Endothelial cell of umbilical vein (primary cell): Measurements from ENCODE around the gene OOEP. TPM values are rescaled to one million over a fixed set of nuclear protein-coding genes. Genes with fewer than 3 reads are reported as not detected.

ENCODE experiments used
- BruUV-seq: library from RNA; stranded (reverse); fragments of 400-500 nt; replicated peaks from 2 replicates; lab custom pipeline; 2021; lab: Mats Ljungman, UMichigan
- CTCF ChIA-PET: fragments of 300-600, 350-600 bp; sonication (Branson Sonifier 250); formaldehyde crosslinking; loops from one replicate; lab custom pipeline; 2021; ENCODE audit warnings: antibody characterized with exemption, inconsistent platforms; lab: Charles Lee
- POLR2A ChIA-PET: fragments of 300-600, 350-600 bp; sonication (Branson Sonifier 250); formaldehyde crosslinking; loops from one replicate; lab custom pipeline; 2021; ENCODE audit warnings: antibody characterized with exemption, inconsistent platforms; lab: Charles Lee
- DNase-seq: peaks from one replicate; pipeline ENCODE4 v3.0.0-alpha.2; 2011; ENCODE audit warnings: low read depth, low spot score
- FAIRE-seq: peaks from 2 replicates; lab custom pipeline; 2011; peaks lifted over from hg19 to GRCh38; lab: Jason Lieb, UNC
- H2AFZ ChIP-seq: 2 replicates; pipeline ENCODE4 v1.6.0; 2012; ENCODE audit warnings: low read depth, low read length, control low read depth, inconsistent platforms
- H3K27ac ChIP-seq: 2 replicates; pipeline ENCODE4 v1.5.1; 2011; ENCODE audit warnings: low read depth, mild to moderate bottlenecking, control low read depth, low read length, moderate library complexity; ENCODE audit not compliant: insufficient read depth
- H3K27me3 ChIP-seq, 2 experiments: 2 replicates each; pipeline versions ENCODE4 v1.6.0 to v1.6.1; 2011; ENCODE audit warnings: low read length in 2 of 2, mixed read lengths in 1 of 2; ENCODE audit not compliant: control insufficient read depth in 2 of 2, insufficient read depth in 2 of 2
- H3K36me3 ChIP-seq, 2 experiments: 2 replicates in 1 of 2; 3 replicates in 1 of 2; pipeline ENCODE4 v1.5.1; 2011; ENCODE audit warnings: low read length in 2 of 2, mild to moderate bottlenecking in 1 of 2, moderate library complexity in 1 of 2; ENCODE audit not compliant: control insufficient read depth in 2 of 2, insufficient read depth in 2 of 2; ENCODE audit errors: extremely low read depth in 1 of 2
- H3K4me1 ChIP-seq: 3 replicates; pipeline ENCODE4 v1.5.1; 2011; ENCODE audit warnings: mild to moderate bottlenecking, low read length; ENCODE audit not compliant: control insufficient read depth, insufficient read depth; ENCODE audit errors: extremely low read depth
- H3K4me2 ChIP-seq: 2 replicates; pipeline ENCODE4 v1.6.1; 2011; ENCODE audit warnings: low read length, control low read depth, mixed read lengths; ENCODE audit not compliant: insufficient read depth
- H3K4me3 ChIP-seq, 3 experiments: fragments of 200-600 bp in 1 of 3; sonication (generic), shearing (Covaris generic) in 1 of 3; replicated peaks in 1 of 3; 2 replicates each; pipeline ENCODE4 v1.5.1; 2011 to 2016; ENCODE audit warnings: control low read depth in 3 of 3, low read length in 3 of 3, mild to moderate bottlenecking in 2 of 3, inconsistent platforms in 1 of 3, low read depth in 1 of 3, moderate library complexity in 1 of 3; ENCODE audit not compliant: insufficient read depth in 1 of 3
- H3K79me2 ChIP-seq: 2 replicates; pipeline ENCODE4 v1.6.0; 2012; ENCODE audit warnings: low read length, inconsistent platforms; ENCODE audit not compliant: control insufficient read depth, insufficient read depth
- H3K9ac ChIP-seq: replicated peaks from 2 replicates; pipeline ENCODE3; 2011; ENCODE audit warnings: low read length, control low read depth; ENCODE audit not compliant: insufficient read depth; ENCODE audit errors: extremely low read depth
- H3K9me1 ChIP-seq: replicated peaks from 3 replicates; pipeline ENCODE4 v1.6.0; 2011; ENCODE audit warnings: mild to moderate bottlenecking, low read length; ENCODE audit not compliant: control insufficient read depth, insufficient read depth; ENCODE audit errors: extremely low read depth
- H3K9me3 ChIP-seq: replicated peaks from 2 replicates; pipeline ENCODE4 v1.5.1; 2012; ENCODE audit warnings: low read length, inconsistent platforms; ENCODE audit not compliant: control insufficient read depth, insufficient read depth
- H4K20me1 ChIP-seq: replicated peaks from 2 replicates; pipeline ENCODE3; 2011; ENCODE audit warnings: mild to moderate bottlenecking, low read length; ENCODE audit not compliant: control insufficient read depth, insufficient read depth; ENCODE audit errors: extremely low read depth
- CTCF ChIP-seq, 2 donors: IDR thresholded peaks; 1 replicate in 1 of 2; 2 replicates in 1 of 2; pipeline ENCODE4 v1.5.1; 2011; ENCODE audit warnings: low read length in 2 of 2, mild to moderate bottlenecking in 2 of 2, moderate library complexity in 2 of 2, control low read depth in 1 of 2, inconsistent platforms in 1 of 2, low read depth in 1 of 2; ENCODE audit not compliant: insufficient read depth in 1 of 2; ENCODE audit errors: extremely low read depth in 1 of 2
- EZH2 ChIP-seq: IDR thresholded peaks from 2 replicates; pipeline ENCODE4 v1.6.1; 2012; ENCODE audit warnings: borderline replicate concordance, low read depth, mild to moderate bottlenecking, moderate library complexity, low read length, inconsistent platforms; ENCODE audit not compliant: severe bottlenecking
- FOS ChIP-seq: IDR thresholded peaks from 2 replicates; pipeline ENCODE4 v1.6.1; 2011; ENCODE audit warnings: mild to moderate bottlenecking, low read length, moderate library complexity, borderline replicate concordance; ENCODE audit not compliant: insufficient read depth
- GATA2 ChIP-seq: IDR thresholded peaks from 2 replicates; pipeline ENCODE4 v1.7.0; 2011; ENCODE audit warnings: low read depth, mild to moderate bottlenecking, moderate library complexity, mixed read lengths, low read length; ENCODE audit not compliant: insufficient read length, insufficient read depth
- JUN ChIP-seq: IDR thresholded peaks from 2 replicates; pipeline ENCODE4 v1.6.1; 2011; ENCODE audit warnings: borderline replicate concordance, low read depth; ENCODE audit not compliant: insufficient read length, insufficient read depth
- MAX ChIP-seq: IDR thresholded peaks from 2 replicates; pipeline ENCODE4 v1.6.1; 2011; ENCODE audit not compliant: insufficient read depth, insufficient read length
- MYC ChIP-seq: IDR thresholded peaks from one replicate; pipeline ENCODE4 v1.6.1; 2011; ENCODE audit warnings: mild to moderate bottlenecking, low read depth, low read length
- POLR2A ChIP-seq: IDR thresholded peaks from 2 replicates; pipeline ENCODE4 v1.6.1; 2012; ENCODE audit warnings: low read depth, mild to moderate bottlenecking, control low read depth, low read length
- POLR2AphosphoS5 ChIP-seq: IDR thresholded peaks from 2 replicates; pipeline ENCODE4 v1.6.1; 2012; ENCODE audit warnings: low read depth, mild to moderate bottlenecking, control low read depth, low read length, moderate library complexity; ENCODE audit not compliant: insufficient read depth
- dilution Hi-C: fragments of 300-500 bp; cut with MboI; formaldehyde crosslinking; loops from one replicate; pipeline ENCODE4 v1.15.0; 2019; ENCODE audit warnings: low sequenced_read_pairs; ENCODE audit not compliant: extremely low pct_ligation_motif_present
- intact Hi-C: fragments of 100-400 bp; cut with micrococcal nuclease; formaldehyde crosslinking; loops from one replicate; pipeline ENCODE4 v1.10.0; 2022
- polyA plus RNA-seq, 4 experiments: library from polyadenylated mRNA; depleted of rRNA in 3 of 4; stranded (reverse) in 3 of 4; unstranded in 1 of 4; fragments of >200 nt; gene quantifications; 2 replicates each; pipeline versions ENCODE4 v1.2.1 to v1.2.3, GENCODE V29; 2011 to 2012; ENCODE audit warnings: missing spikeins in 1 of 4
- total RNA-seq: library from RNA; stranded (reverse); gene quantifications from 2 replicates; pipeline ENCODE4 v1.2.3, GENCODE V29; 2021

Gene OOEP
- total and polyA plus RNA-seq, 2 donors (not counting 3 experiments of a cell fraction or from before 2014, with no cell fraction given) = 0.19 TPM; not detected in 1

- no peak overlapping the region for H3K4me3 ChIP-seq
- H3K36me3 ChIP-seq = no peaks in the 10 kb centered on the region
- H3K4me1 ChIP-seq = peaks cover 10% of the 10 kb centered on the region
- no peak overlapping the region for H3K4me2 ChIP-seq
- H3K27ac ChIP-seq = no peak overlapping the region
- BruUV-seq = no TSS peak
- H3K9ac ChIP-seq = no peak overlapping the region
- DNase-seq = no peak
- TF ChIP-seq CTCF (IDR thresholded peaks at IDR 0.05; ENCODE audit: extremely low read depth in 1 of 2, insufficient read depth in 1 of 2, low read depth in 1 of 2, low read length in 2 of 2) (no peak), MAX (no peak), JUN (no peak), EZH2 (no peak), POLR2AphosphoS5 (no peak), POLR2A (no peak), GATA2 (no peak), FOS (no peak), MYC (no peak)
- H3K79me2 ChIP-seq = no peaks in the 10 kb centered on the region
- ChIA-PET CTCF (interaction anchor here (1.1 kb wide), 1 partner anchor 12 kb away, joined by 3 read pairs; no protein-coding TSS in a partner anchor), POLR2A (interaction anchor here (0.5 kb wide), 1 partner anchor 61 kb away, joined by 3 read pairs; no protein-coding TSS in a partner anchor)
- no peak for FAIRE-seq
- H3K9me3 ChIP-seq = no peaks in the 10 kb centered on the region
- no peak overlapping the region for H2AFZ ChIP-seq
- dilution Hi-C loops (no loop called here), intact Hi-C loops (no loop called here)
- no peaks in the 10 kb centered on the region for H3K27me3 ChIP-seq
- no peaks in the 10 kb centered on the region for H4K20me1 ChIP-seq
- H3K9me1 ChIP-seq = no peaks in the 10 kb centered on the region
These were observed 22.0 kb upstream of the OOEP start for GRCh38 chr6:73391675-73392074.
